GM08714 (cell line): ENCODE measurements around the gene GNG7.

Experiments used
- H3K4me3 ChIP-seq: fragments of 200-500 bp; sonication (Bioruptor generic); 2 replicates; pipeline ENCODE4 v1.5.1; 2014; ENCODE audit warnings: mild to moderate bottlenecking, low read length, inconsistent platforms
- ZNF274 ChIP-seq: IDR thresholded peaks from 2 replicates; pipeline ENCODE4 v1.6.1; 2012; ENCODE audit warnings: mild to moderate bottlenecking, low read depth, low read length

The GNG7 gene

GRCh38 chr19:2487090-2487489 is 215.4 kb downstream of the GNG7 start:
- H3K4me3 ChIP-seq = no peak overlapping the region
- TF ChIP-seq ZNF274 = no peak

GRCh38 chr19:2485428-2485827 is 217.1 kb downstream of the GNG7 start:
- H3K4me3 ChIP-seq = no peak overlapping the region
- no peak for TF ChIP-seq ZNF274

GRCh38 chr19:2484178-2484937 is 218.1 kb downstream of the GNG7 start:
- no peak for TF ChIP-seq ZNF274
- H3K4me3 ChIP-seq = no peak overlapping the region

- TF ChIP-seq ZNF274 = no peak
- H3K4me3 ChIP-seq = no peak overlapping the region
Observed at GRCh38 chr19:2483484-2484151, 218.9 kb downstream of the GNG7 start.

- TF ChIP-seq ZNF274 = no peak
- H3K4me3 ChIP-seq = no peak overlapping the region
Observed at GRCh38 chr19:2483084-2483483, 219.4 kb downstream of the GNG7 start.

GRCh38 chr19:2482354-2483038 is 220.0 kb downstream of the GNG7 start:
- no peak overlapping the region for H3K4me3 ChIP-seq
- TF ChIP-seq ZNF274 = no peak

- no peak overlapping the region for H3K4me3 ChIP-seq
- no peak for TF ChIP-seq ZNF274
Observed at GRCh38 chr19:2481466-2481865, 221.0 kb downstream of the GNG7 start.

- H3K4me3 ChIP-seq = peak overlapping the region; percentile 89; the same call in 1 of the 2 replicates
- no peak for TF ChIP-seq ZNF274
Observed at GRCh38 chr19:2479556-2480194, 222.8 kb downstream of the GNG7 start.

GRCh38 chr19:2478756-2479555 is 223.5 kb downstream of the GNG7 start:
- peak overlapping the region; percentile 89 for H3K4me3 ChIP-seq
- no peak for TF ChIP-seq ZNF274

GRCh38 chr19:2478278-2478755 is 224.2 kb downstream of the GNG7 start:
- TF ChIP-seq ZNF274 = no peak
- H3K4me3 ChIP-seq = peak overlapping the region; percentile 89

GRCh38 chr19:2477732-2478191 is 224.7 kb downstream of the GNG7 start:
- peak overlapping the region; percentile 89 for H3K4me3 ChIP-seq
- TF ChIP-seq ZNF274 = no peak

- peak overlapping the region; percentile 89 for H3K4me3 ChIP-seq
- TF ChIP-seq ZNF274 = no peak
Observed at GRCh38 chr19:2477141-2477710, 225.3 kb downstream of the GNG7 start.
